Fibroblast of lung (primary cell): Measurements from ENCODE around the gene KCNA3.

Experiments
- CTCF ChIP-seq, 2 donors: IDR thresholded peaks in 1 of 2; conservative IDR thresholded peaks in 1 of 2; 1 replicate in 1 of 2; 2 replicates in 1 of 2; pipeline ENCODE4 v1.5.1; 2011 to 2012; ENCODE audit warnings: low read length in 2 of 2, control low read depth in 1 of 2, inconsistent platforms in 1 of 2, low read depth in 1 of 2, mild to moderate bottlenecking in 1 of 2
- EZH2 ChIP-seq: IDR thresholded peaks from 2 replicates; pipeline ENCODE4 v1.5.1; 2012; ENCODE audit warnings: low read length, control low read depth, mild to moderate bottlenecking; ENCODE audit errors: missing control alignments

DNA sequence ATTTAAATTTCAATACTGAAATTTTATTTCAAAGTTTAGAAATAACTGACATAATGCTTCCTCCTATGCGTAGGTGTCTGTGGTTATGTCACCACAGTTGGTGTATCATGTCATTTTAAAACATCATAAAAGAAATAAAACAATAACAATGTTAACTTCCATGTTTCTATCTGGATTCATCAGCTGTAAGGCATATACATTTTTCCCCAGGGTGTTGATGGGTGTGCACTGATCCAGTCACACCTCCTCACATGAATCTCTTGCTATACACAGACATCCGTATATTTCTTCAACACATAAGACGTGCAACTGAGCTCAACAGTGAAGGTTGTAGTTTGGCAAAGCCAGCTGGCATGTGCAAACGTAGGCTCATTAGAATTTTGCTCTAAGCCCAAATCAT lies 6.2 kb downstream of the KCNA3 start:
- no peak for TF ChIP-seq CTCF (conservative IDR thresholded peaks at IDR 0.05 in 1 of 2, IDR thresholded peaks at IDR 0.05 in 1 of 2; ENCODE audit: low read depth in 1 of 2, low read length in 2 of 2)
- no peak for TF ChIP-seq EZH2
